ENCODE results near the gene PRKCE. TPM values are rescaled to one million over a fixed set of nuclear protein-coding genes. Genes with fewer than 3 reads are reported as not detected.

The PRKCE gene
- total and polyA plus RNA-seq, 2 of the 8 experiments (the other 6 are each of a cell fraction or from before 2014, with no cell fraction given) = 0.54 to 2.1 TPM

DNA sequence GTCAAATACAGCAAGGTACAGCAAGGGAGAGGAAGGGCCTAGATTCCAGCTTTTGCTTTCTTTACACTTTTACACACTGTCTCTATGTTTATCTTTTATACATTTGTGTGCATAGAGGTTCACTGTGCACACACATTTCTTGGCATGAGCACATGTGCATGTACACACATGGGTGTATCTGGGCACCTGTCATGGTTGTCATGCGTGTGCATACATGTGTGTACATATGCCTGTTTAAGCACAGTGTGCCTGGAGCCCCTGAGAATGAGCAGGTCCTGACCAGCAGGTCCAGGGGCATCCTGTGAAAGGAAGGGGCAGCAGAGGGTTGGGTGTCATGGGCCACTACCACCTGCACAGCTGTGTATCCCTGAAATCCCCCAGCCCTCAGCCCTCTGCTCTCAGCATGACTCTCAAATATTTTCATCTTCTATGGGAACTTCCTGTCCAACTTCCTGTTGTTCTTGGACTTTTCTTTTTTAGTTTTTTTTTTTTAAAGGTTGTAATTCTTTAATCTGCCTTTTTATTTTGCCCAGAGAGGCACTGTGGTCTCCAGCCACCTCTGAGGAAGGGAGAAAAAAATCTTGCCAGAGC, 548.7 kb downstream of the PRKCE start:
- no peak overlapping the region for H3K4me3 ChIP-seq (ENCODE audit: extremely low read depth in 1 of 4, insufficient read depth in 2 of 4, low read depth in 3 of 4, low read length in 4 of 4)
- no peak overlapping the region for H2AFZ ChIP-seq (ENCODE audit: low read length)
- no peak overlapping the region for H3K23ac ChIP-seq (ENCODE audit: insufficient read length)
- no peak overlapping the region for H2BK5ac ChIP-seq (ENCODE audit: low read depth, low read length)
- H3K36me3 ChIP-seq (ENCODE audit: control insufficient read depth in 2 of 4, insufficient read depth in 4 of 4, low read length in 3 of 4) = no peaks in the 10 kb centered on the region
- no peak overlapping the region for H2BK15ac ChIP-seq (ENCODE audit: low read length)
- CTCF ChIA-PET (ENCODE audit: partially characterized antibody) = interaction anchor here (1.5 kb wide), 1 partner anchor 10 kb away, joined by 4 read pairs; no protein-coding TSS in a partner anchor
- H2BK12ac ChIP-seq (ENCODE audit: low read depth, low read length) = no peak overlapping the region
- no peak overlapping the region for H4K8ac ChIP-seq (ENCODE audit: extremely low read depth, insufficient read depth, low read length)
- no peaks in the 10 kb centered on the region for H3K79me2 ChIP-seq (ENCODE audit: control insufficient read depth in 1 of 2, insufficient read depth in 2 of 2, low read length in 2 of 2)
- H3K4me2 ChIP-seq (ENCODE audit: insufficient read depth in 1 of 2, low read depth in 2 of 2, low read length in 2 of 2) = no peak overlapping the region
- H4K5ac ChIP-seq (ENCODE audit: insufficient read length, low read depth, low read length) = no peak overlapping the region
- no peaks in the 10 kb centered on the region for H3K23me2 ChIP-seq (ENCODE audit: low read depth, low read length)
- peaks cover 0 to 1% (median 0%) of the 10 kb centered on the region in 4 experiments; a peak in 3 of 7 replicates for H3K4me1 ChIP-seq (replicated peaks in 1 of 4; ENCODE audit: control insufficient read depth in 3 of 4, insufficient read depth in 4 of 4, low read length in 3 of 4)
- H4K20me1 ChIP-seq (replicated peaks in 1 of 2; ENCODE audit: control insufficient read depth in 1 of 2, insufficient read depth in 2 of 2, low read length in 2 of 2) = no peaks in the 10 kb centered on the region
- H3K56ac ChIP-seq (replicated peaks; ENCODE audit: insufficient read length, low read depth, low read length) = no peak overlapping the region
- H3K9me3 ChIP-seq (ENCODE audit: insufficient read depth in 2 of 2, low read depth in 1 of 2, low read length in 1 of 2) = 0 out of 4 replicates have a peak, but pooled peaks cover 0 to 2% of the 10 kb centered on the region in 2 experiments
- H3K27me3 ChIP-seq (replicated peaks in 1 of 4; ENCODE audit: control insufficient read depth in 3 of 4, extremely low read depth in 1 of 4, insufficient read depth in 3 of 4, low read length in 3 of 4) = no peaks in the 10 kb centered on the region
- no peak overlapping the region for H4K91ac ChIP-seq (replicated peaks; ENCODE audit: insufficient read length, low read length)
- H3K14ac ChIP-seq (ENCODE audit: insufficient read length) = no peak overlapping the region
- no peaks in the 10 kb centered on the region for H3K79me1 ChIP-seq (ENCODE audit: low read depth, low read length)
- H2BK20ac ChIP-seq (ENCODE audit: low read length) = no peak overlapping the region
- H2AK5ac ChIP-seq (ENCODE audit: low read depth, low read length) = no peak overlapping the region
- H2BK120ac ChIP-seq (replicated peaks; ENCODE audit: low read depth, low read length) = no peak overlapping the region
- DNase-seq (ENCODE audit: low read depth in 1 of 2, low spot score in 2 of 2) (no peak), FAIRE-seq (no peak)
- POLR2A ChIA-PET (ENCODE audit: partially characterized antibody) = interaction anchor here (0.7 kb wide), 1 partner anchor 10 kb away, joined by 3 read pairs; no protein-coding TSS in a partner anchor
- no peak overlapping the region for H3K18ac ChIP-seq (ENCODE audit: extremely low read depth, low read length)
- WGBS, 2 experiments (ENCODE audit: extremely low coverage in 1 of 2, insufficient coverage in 1 of 2, insufficient read length in 1 of 2, insufficient replicate concordance in 2 of 2, low coverage in 1 of 2, low lambda C conversion rate in 2 of 2, missing lambda C conversion rate in 1 of 2) = 83% methylated on average over 1 of the region's 1 CpG; no CpG with 5 or more reads in 1 of the 2 experiments
- H3K4ac ChIP-seq (replicated peaks; ENCODE audit: insufficient read length, low read depth, low read length) = no peak overlapping the region
- H3K9ac ChIP-seq (replicated peaks in 1 of 4; ENCODE audit: extremely low read depth in 1 of 4, low read depth in 3 of 4, low read length in 3 of 4) = no peak overlapping the region; a peak in 1 of 7 replicates
- no peak overlapping the region for H3K27ac ChIP-seq (ENCODE audit: low read depth, low read length)
- TF ChIP-seq BCL11A (IDR thresholded peaks at IDR 0.05; ENCODE audit: low read depth in 2 of 2, low read length in 2 of 2) = no peak
- no peak for TF ChIP-seq SIRT6 (IDR thresholded peaks at IDR 0.05; ENCODE audit: low read length)
- TF ChIP-seq POLR2AphosphoS5 (IDR thresholded peaks at IDR 0.05; ENCODE audit: low read depth, low read length) = no peak
- TF ChIP-seq ASH2L (IDR thresholded peaks at IDR 0.05; ENCODE audit: low read length) = no peak
- TF ChIP-seq TAF7 (optimal IDR thresholded peaks at IDR 0.05; ENCODE audit: borderline replicate concordance, low read depth, low read length) = no peak
- TF ChIP-seq FOSL1 (IDR thresholded peaks at IDR 0.05; ENCODE audit: insufficient read depth, low read depth, low read length) = no peak
- TF ChIP-seq RBBP5 (IDR thresholded peaks at IDR 0.05; ENCODE audit: borderline replicate concordance, low read depth, low read length) = no peak
- TF ChIP-seq, protein P1, sequence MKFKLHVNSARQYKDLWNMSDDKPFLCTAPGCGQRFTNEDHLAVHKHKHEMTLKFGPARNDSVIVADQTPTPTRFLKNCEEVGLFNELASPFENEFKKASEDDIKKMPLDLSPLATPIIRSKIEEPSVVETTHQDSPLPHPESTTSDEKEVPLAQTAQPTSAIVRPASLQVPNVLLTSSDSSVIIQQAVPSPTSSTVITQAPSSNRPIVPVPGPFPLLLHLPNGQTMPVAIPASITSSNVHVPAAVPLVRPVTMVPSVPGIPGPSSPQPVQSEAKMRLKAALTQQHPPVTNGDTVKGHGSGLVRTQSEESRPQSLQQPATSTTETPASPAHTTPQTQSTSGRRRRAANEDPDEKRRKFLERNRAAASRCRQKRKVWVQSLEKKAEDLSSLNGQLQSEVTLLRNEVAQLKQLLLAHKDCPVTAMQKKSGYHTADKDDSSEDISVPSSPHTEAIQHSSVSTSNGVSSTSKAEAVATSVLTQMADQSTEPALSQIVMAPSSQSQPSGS (IDR thresholded peaks at IDR 0.05; ENCODE audit: low read length) = no peak
- TF ChIP-seq SAP30 (IDR thresholded peaks at IDR 0.05; ENCODE audit: insufficient read depth, insufficient replicate concordance, low read length) = no peak
- TF ChIP-seq EGR1 (IDR thresholded peaks at IDR 0.05; ENCODE audit: borderline replicate concordance, low read depth, low read length) = no peak
- TF ChIP-seq BRCA1 (IDR thresholded peaks at IDR 0.05; ENCODE audit: low read depth, low read length) = no peak
- TF ChIP-seq RFX5 (IDR thresholded peaks at IDR 0.05; ENCODE audit: borderline replicate concordance, low read depth, low read length) = no peak
